Natural killer cell (primary cell): ENCODE measurements around the gene KLHL2. TPM values are rescaled to one million over a fixed set of nuclear protein-coding genes. Genes with fewer than 3 reads are reported as not detected.
"Not testable (repeated sequence)": the region's sequence is repeated elsewhere in the genome, so short reads cannot be mapped to it uniquely, and the experiment has no call there.

ENCODE experiments used
- ATAC-seq, 3 donors: fragments of 150-1000 bp in 2 of 3; fragments of 200-7000 bp in 1 of 3; cut with Tn5 transposase; 1 replicate in 1 of 3; 2 replicates in 2 of 3; pipeline ENCODE4 v1.10.0; 2021; ENCODE audit warnings: mild to moderate bottlenecking in 2 of 3, moderate library complexity in 2 of 3
- DNase-seq, 2 donors: peaks; one replicate each; pipeline versions ENCODE4 v3.0.0 to v3.0.0-alpha.2; 2013 to 2021; ENCODE audit warnings: mixed read lengths in 1 of 2
- H3K27ac ChIP-seq: one replicate; pipeline ENCODE4 v1.5.1; 2013; ENCODE audit warnings: mild to moderate bottlenecking, low read length
- H3K27me3 ChIP-seq: one replicate; pipeline ENCODE4 v1.6.1; 2013; ENCODE audit warnings: low read length; ENCODE audit not compliant: control insufficient read depth, insufficient read depth
- H3K36me3 ChIP-seq: one replicate; pipeline ENCODE4 v1.6.1; 2013; ENCODE audit warnings: low read length; ENCODE audit not compliant: control insufficient read depth, insufficient read depth
- H3K4me1 ChIP-seq: one replicate; pipeline ENCODE4 v1.6.1; 2013; ENCODE audit warnings: low read length; ENCODE audit not compliant: control insufficient read depth, insufficient read depth
- H3K4me3 ChIP-seq: one replicate; pipeline ENCODE4 v1.5.1; 2013; ENCODE audit warnings: low read length
- H3K9me3 ChIP-seq: one replicate; pipeline ENCODE4 v1.6.1; 2013; ENCODE audit warnings: low read length; ENCODE audit not compliant: control insufficient read depth, insufficient read depth
- H3K27ac Mint-ChIP-seq, 2 donors: one replicate each; pipeline ENCODE4 v1.8.0; 2022; ENCODE audit warnings: mild to moderate bottlenecking in 2 of 2, mixed read lengths in 2 of 2, moderate library complexity in 1 of 2
- H3K27me3 Mint-ChIP-seq, 2 donors: one replicate each; pipeline ENCODE4 v1.8.0; 2022; ENCODE audit warnings: low read depth in 2 of 2, mixed read lengths in 2 of 2
- H3K36me3 Mint-ChIP-seq: one replicate; pipeline ENCODE4 v1.8.0; 2022; ENCODE audit warnings: mixed read lengths
- H3K4me1 Mint-ChIP-seq, 2 donors: one replicate each; pipeline ENCODE4 v1.8.0; 2022; ENCODE audit warnings: mixed read lengths in 2 of 2
- H3K4me3 Mint-ChIP-seq: one replicate; pipeline ENCODE4 v1.8.0; 2022; ENCODE audit warnings: mild to moderate bottlenecking, moderate library complexity, mixed read lengths
- H3K9me3 Mint-ChIP-seq, 2 donors: one replicate each; pipeline ENCODE4 v1.8.0; 2022; ENCODE audit warnings: mixed read lengths in 2 of 2
- CTCF ChIP-seq: fragments of 200-600 bp; IDR thresholded peaks from one replicate; pipeline ENCODE4 v1.8.0; 2022; ENCODE audit warnings: antibody characterized with exemption
- WGBS: methylation state at CpG from one replicate; pipeline ENCODE4 v1.1.7; 2013; ENCODE audit warnings: missing lambda C conversion rate; ENCODE audit not compliant: insufficient coverage; 5-methylcytosine and 5-hydroxymethylcytosine counted together
- intact Hi-C: fragments of 100-400 bp; cut with micrococcal nuclease; formaldehyde crosslinking; loops from one replicate; pipeline ENCODE4 v1.14.2; 2022
- total RNA-seq, 4 donors: library from RNA; stranded (reverse); fragments of 120-200 nt in 1 of 4; gene quantifications; one replicate each; pipeline versions ENCODE4 v1.2.3 to v1.2.4, GENCODE V29; 2013 to 2022

Gene KLHL2
- total RNA-seq, 3 donors from 2014 or later (not counting 1 experiment from before 2014, with no cell fraction given) = 24.2 to 29.2 (median 25.2) TPM

GRCh38 chr4:165177725-165178666, 29.4 kb upstream of the KLHL2 start:
- Mint-ChIP-seq H3K27ac (no peak overlapping the region), H3K27me3 (peaks cover 9 to 13% of the 10 kb centered on the region in 2 donors), H3K36me3 (no peaks in the 10 kb centered on the region), H3K9me3 (no peaks in the 10 kb centered on the region), H3K4me1 (no peaks in the 10 kb centered on the region), H3K4me3 (no peak overlapping the region)
- Histone ChIP-seq H3K36me3 (no peaks in the 10 kb centered on the region), H3K4me3 (no peak overlapping the region), H3K4me1 (no peaks in the 10 kb centered on the region), H3K27me3 (no peaks in the 10 kb centered on the region), H3K27ac (no peak overlapping the region), H3K9me3 (no peaks in the 10 kb centered on the region)
- TF ChIP-seq CTCF = no peak
- DNase-seq = no peak
- ATAC-seq = no peak
- WGBS = 75% methylated on average over 3 of the region's 3 CpGs
- intact Hi-C loops = no loop called here

- Histone ChIP-seq H3K36me3 (no peaks in the 10 kb centered on the region), H3K4me1 (no peaks in the 10 kb centered on the region)
- H3K27me3 Mint-ChIP-seq = peaks cover 12 to 13% of the 10 kb centered on the region in 2 donors
Observed at GRCh38 chr4:165184220-165184619, 23.1 kb upstream of the KLHL2 start.

GRCh38 chr4:165184998-165185397, 22.4 kb upstream of the KLHL2 start:
- H3K4me1 ChIP-seq, H3K27me3 ChIP-seq, H3K27ac ChIP-seq, H3K27ac Mint-ChIP-seq, H3K9me3 Mint-ChIP-seq, H3K9me3 ChIP-seq, intact Hi-C loops, H3K4me1 Mint-ChIP-seq, H3K4me3 Mint-ChIP-seq, DNase-seq, H3K36me3 ChIP-seq, ATAC-seq, H3K4me3 ChIP-seq, H3K36me3 Mint-ChIP-seq: not testable (repeated sequence)
- peaks cover 9 to 13% of the 10 kb centered on the region in 2 donors for H3K27me3 Mint-ChIP-seq
- 96% methylated on average over 10 of the region's 10 CpGs for WGBS

More at GRCh38 chr4:165184220-165184619, 23.1 kb upstream of the KLHL2 start:
- Histone ChIP-seq H3K9me3 (no peaks in the 10 kb centered on the region), H3K27me3 (no peaks in the 10 kb centered on the region), H3K4me3 (no peak overlapping the region), H3K27ac (no peak overlapping the region)
- TF ChIP-seq CTCF = no peak
- no peak for DNase-seq
- 96% methylated on average over 2 of the region's 4 CpGs for WGBS
- H3K36me3 Mint-ChIP-seq = no peaks in the 10 kb centered on the region
- no peak overlapping the region for H3K4me3 Mint-ChIP-seq
- intact Hi-C loops = no loop called here
- no peak for ATAC-seq
- H3K9me3 Mint-ChIP-seq = no peaks in the 10 kb centered on the region
- no peak overlapping the region for H3K27ac Mint-ChIP-seq
- H3K4me1 Mint-ChIP-seq = no peaks in the 10 kb centered on the region

- DNase-seq (no peak), ATAC-seq (no peak)
- intact Hi-C loops = no loop called here
- Mint-ChIP-seq H3K27ac (no peak overlapping the region), H3K9me3 (no peaks in the 10 kb centered on the region), H3K36me3 (no peaks in the 10 kb centered on the region), H3K4me3 (no peak overlapping the region), H3K4me1 (no peaks in the 10 kb centered on the region), H3K27me3 (peaks cover 9 to 13% of the 10 kb centered on the region in 2 donors)
- Histone ChIP-seq H3K36me3 (no peaks in the 10 kb centered on the region), H3K4me3 (no peak overlapping the region), H3K27me3 (no peaks in the 10 kb centered on the region), H3K4me1 (no peaks in the 10 kb centered on the region), H3K27ac (no peak overlapping the region), H3K9me3 (no peaks in the 10 kb centered on the region)
- TF ChIP-seq CTCF = no peak
- 86% methylated on average over 4 of the region's 5 CpGs for WGBS
Observed at GRCh38 chr4:165185448-165185847, 21.9 kb upstream of the KLHL2 start.
